HL-60/S4 (cell line): ENCODE data around the gene ANO5.
"Not testable (repeated sequence)": the region's sequence is repeated elsewhere in the genome, so short reads cannot be mapped to it uniquely, and the experiment has no call there.

Experiments
- in situ Hi-C: fragments of 300-500 bp; cut with MboI; formaldehyde crosslinking; loops from 2 replicates; pipeline ENCODE4 v1.14.3; 2022; ENCODE audit warnings: low sequenced_read_pairs

ANO5 gene

GRCh38 chr11:22197139-22198005 is 4.5 kb downstream of the ANO5 start:
- in situ Hi-C loops = no loop called here

- in situ Hi-C loops = no loop called here
These were observed 6.4 kb downstream of the ANO5 start for GRCh38 chr11:22199243-22199642.

- in situ Hi-C loops = no loop called here
These were observed 10.4 kb downstream of the ANO5 start for GRCh38 chr11:22203281-22203680.

- in situ Hi-C loops = no loop called here
These were observed 14.3 kb downstream of the ANO5 start for GRCh38 chr11:22207162-22207561.

GRCh38 chr11:22208151-22208858 is 15.4 kb downstream of the ANO5 start:
- in situ Hi-C loops = no loop called here

GRCh38 chr11:22216940-22217339 is 24.1 kb downstream of the ANO5 start:
- in situ Hi-C loops = no loop called here

GRCh38 chr11:22221143-22221542 is 28.3 kb downstream of the ANO5 start:
- in situ Hi-C loops = no loop called here

- in situ Hi-C loops = no loop called here
These were observed 32.3 kb downstream of the ANO5 start for GRCh38 chr11:22225190-22225589.

GRCh38 chr11:22234743-22235142 is 41.9 kb downstream of the ANO5 start:
- in situ Hi-C loops = no loop called here

- in situ Hi-C loops = no loop called here
These were observed 52.2 kb downstream of the ANO5 start for GRCh38 chr11:22244986-22245592.

GRCh38 chr11:22246992-22247391 is 54.1 kb downstream of the ANO5 start:
- in situ Hi-C loops = no loop called here

GRCh38 chr11:22249871-22250270 is 57.0 kb downstream of the ANO5 start:
- in situ Hi-C loops = no loop called here

- in situ Hi-C loops = no loop called here
These were observed 64.0 kb downstream of the ANO5 start for GRCh38 chr11:22256876-22257275.

- in situ Hi-C loops = no loop called here
These were observed 70.7 kb downstream of the ANO5 start for GRCh38 chr11:22263613-22264012.

GRCh38 chr11:22268983-22269624 is 76.2 kb downstream of the ANO5 start:
- in situ Hi-C loops = not testable (repeated sequence)

GRCh38 chr11:22273781-22274180 is 80.9 kb downstream of the ANO5 start:
- in situ Hi-C loops = no loop called here

GRCh38 chr11:22275600-22275999 is 82.7 kb downstream of the ANO5 start:
- in situ Hi-C loops = no loop called here

GRCh38 chr11:22276535-22276934 is 83.7 kb downstream of the ANO5 start:
- in situ Hi-C loops = no loop called here

- in situ Hi-C loops = not testable (repeated sequence)
These were observed 92.1 kb downstream of the ANO5 start for GRCh38 chr11:22284991-22285390.

GRCh38 chr11:22302368-22302767 is 109.5 kb downstream of the ANO5 start:
- in situ Hi-C loops = no loop called here

- in situ Hi-C loops = no loop called here
These were observed 111.6 kb downstream of the ANO5 start for GRCh38 chr11:22304337-22304961.
